ENCODE results near the gene RFNG. TPM values are rescaled to one million over a fixed set of nuclear protein-coding genes. Genes with fewer than 3 reads are reported as not detected.

RFNG gene
- polyA plus RNA-seq, 3 donors = 34.4 to 35.7 (median 34.4) TPM

- DNase-seq (ENCODE audit: low read depth in 3 of 3, low spot score in 2 of 3) = peak in 1 of 3 donors; percentile 62
Measured at GRCh38 chr17:82030470-82031302, 20.9 kb downstream of the RFNG start.

GRCh38 chr17:82029990-82030469 is 21.6 kb downstream of the RFNG start:
- no peak for DNase-seq (ENCODE audit: low read depth in 3 of 3, low spot score in 2 of 3)

GRCh38 chr17:82029391-82029790 is 22.2 kb downstream of the RFNG start:
- no peak for DNase-seq (ENCODE audit: low read depth in 3 of 3, low spot score in 2 of 3)

GRCh38 chr17:82028966-82029365 is 22.6 kb downstream of the RFNG start:
- no peak for DNase-seq (ENCODE audit: low read depth in 3 of 3, low spot score in 2 of 3)

- no peak for DNase-seq (ENCODE audit: low read depth in 3 of 3, low spot score in 2 of 3)
Measured at GRCh38 chr17:82028246-82028645, 23.4 kb downstream of the RFNG start.

- DNase-seq (ENCODE audit: low read depth in 3 of 3, low spot score in 2 of 3) = no peak
Measured at GRCh38 chr17:82025401-82026107, 26.1 kb downstream of the RFNG start.

- DNase-seq (ENCODE audit: low read depth in 3 of 3, low spot score in 2 of 3) = no peak
Measured at GRCh38 chr17:82024859-82025258, 26.8 kb downstream of the RFNG start.

- DNase-seq (ENCODE audit: low read depth in 3 of 3, low spot score in 2 of 3) = no peak
Measured at GRCh38 chr17:82023447-82024241, 28.0 kb downstream of the RFNG start.

GRCh38 chr17:82022981-82023446 is 28.6 kb downstream of the RFNG start, which contains the start of gene LRRC45:
Gene LRRC45 (plus strand): TSS chr17:82023305. CDS start chr17:82023644, 339 bp downstream.
- peak; percentile 93 to 99 (median 96) for DNase-seq (ENCODE audit: low read depth in 3 of 3, low spot score in 2 of 3)

- no peak for DNase-seq (ENCODE audit: low read depth in 3 of 3, low spot score in 2 of 3)
Measured at GRCh38 chr17:82022310-82022980, 29.2 kb downstream of the RFNG start, which contains the start of gene CENPX. Gene CENPX (minus strand): TSS chr17:82022878. CDS start chr17:82022861, 17 bp downstream.

- DNase-seq (ENCODE audit: low read depth in 3 of 3, low spot score in 2 of 3) = no peak
Measured at GRCh38 chr17:82021900-82022309, 29.7 kb downstream of the RFNG start.

- DNase-seq (ENCODE audit: low read depth in 3 of 3, low spot score in 2 of 3) = no peak
Measured at GRCh38 chr17:82021107-82021899, 30.3 kb downstream of the RFNG start.

GRCh38 chr17:82020572-82021106 is 31.0 kb downstream of the RFNG start:
- no peak for DNase-seq (ENCODE audit: low read depth in 3 of 3, low spot score in 2 of 3)

GRCh38 chr17:82019690-82020571 is 31.7 kb downstream of the RFNG start:
- DNase-seq (ENCODE audit: low read depth in 3 of 3, low spot score in 2 of 3) = no peak

GRCh38 chr17:82018989-82019689 is 32.5 kb downstream of the RFNG start:
- no peak for DNase-seq (ENCODE audit: low read depth in 3 of 3, low spot score in 2 of 3)

- DNase-seq (ENCODE audit: low read depth in 3 of 3, low spot score in 2 of 3) = no peak
Measured at GRCh38 chr17:82018152-82018988, 33.2 kb downstream of the RFNG start.

Data from right renal cortex interstitium (tissue), 3 donors.